OCI-M2 (cell line): ENCODE measurements around the gene SOWAHD.
"Not testable (repeated sequence)": the region's sequence is repeated elsewhere in the genome, so short reads cannot be mapped to it uniquely, and the experiment has no call there.

ENCODE experiments used
- DNase-seq: peaks from one replicate; lab custom pipeline; 2025; ENCODE audit not compliant: unreplicated experiment; lab: John Stamatoyannopoulos, UW

Gene SOWAHD

DNA sequence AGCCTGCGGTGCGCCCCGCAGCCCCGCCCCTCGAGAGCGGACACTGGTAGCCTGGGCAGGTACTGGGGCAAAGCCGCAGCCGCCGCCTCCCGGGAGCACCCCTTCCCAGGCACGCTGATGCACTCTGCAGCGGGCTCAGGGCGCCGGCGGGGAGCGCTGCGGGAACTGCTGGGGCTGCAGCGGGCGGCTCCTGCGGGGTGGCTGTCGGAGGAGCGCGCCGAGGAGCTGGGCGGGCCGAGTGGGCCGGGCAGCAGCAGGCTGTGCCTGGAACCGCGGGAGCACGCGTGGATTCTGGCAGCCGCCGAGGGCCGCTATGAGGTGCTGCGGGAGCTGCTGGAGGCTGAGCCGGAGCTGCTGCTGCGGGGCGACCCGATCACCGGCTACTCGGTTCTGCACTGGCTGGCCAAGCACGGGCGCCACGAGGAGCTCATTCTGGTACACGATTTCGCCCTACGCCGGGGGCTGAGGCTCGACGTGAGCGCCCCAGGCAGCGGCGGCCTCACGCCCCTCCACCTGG, 401 bp downstream of the SOWAHD start:
- DNase-seq: no peak

DNA sequence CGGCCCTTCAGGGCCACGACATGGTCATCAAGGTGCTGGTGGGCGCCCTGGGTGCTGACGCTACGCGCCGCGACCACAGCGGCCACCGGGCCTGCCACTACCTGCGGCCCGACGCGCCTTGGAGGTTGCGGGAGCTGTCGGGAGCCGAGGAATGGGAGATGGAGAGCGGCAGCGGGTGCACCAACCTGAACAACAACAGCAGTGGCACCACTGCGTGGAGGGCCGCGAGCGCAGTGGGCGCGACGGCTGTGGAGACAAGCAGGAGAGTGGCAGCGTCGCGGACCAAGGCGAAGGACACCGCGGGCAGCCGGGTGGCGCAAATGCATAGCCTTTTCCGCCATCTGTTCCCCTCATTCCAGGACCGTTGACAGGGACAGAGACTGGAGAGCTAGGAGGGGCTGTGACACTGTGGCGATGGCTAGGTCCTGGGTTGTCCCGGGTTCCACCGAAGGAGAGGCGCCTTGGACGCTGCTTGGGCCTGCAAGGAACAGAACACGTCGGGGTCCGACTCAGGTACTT, 919 bp downstream of the SOWAHD start:
- no peak for DNase-seq

DNA sequence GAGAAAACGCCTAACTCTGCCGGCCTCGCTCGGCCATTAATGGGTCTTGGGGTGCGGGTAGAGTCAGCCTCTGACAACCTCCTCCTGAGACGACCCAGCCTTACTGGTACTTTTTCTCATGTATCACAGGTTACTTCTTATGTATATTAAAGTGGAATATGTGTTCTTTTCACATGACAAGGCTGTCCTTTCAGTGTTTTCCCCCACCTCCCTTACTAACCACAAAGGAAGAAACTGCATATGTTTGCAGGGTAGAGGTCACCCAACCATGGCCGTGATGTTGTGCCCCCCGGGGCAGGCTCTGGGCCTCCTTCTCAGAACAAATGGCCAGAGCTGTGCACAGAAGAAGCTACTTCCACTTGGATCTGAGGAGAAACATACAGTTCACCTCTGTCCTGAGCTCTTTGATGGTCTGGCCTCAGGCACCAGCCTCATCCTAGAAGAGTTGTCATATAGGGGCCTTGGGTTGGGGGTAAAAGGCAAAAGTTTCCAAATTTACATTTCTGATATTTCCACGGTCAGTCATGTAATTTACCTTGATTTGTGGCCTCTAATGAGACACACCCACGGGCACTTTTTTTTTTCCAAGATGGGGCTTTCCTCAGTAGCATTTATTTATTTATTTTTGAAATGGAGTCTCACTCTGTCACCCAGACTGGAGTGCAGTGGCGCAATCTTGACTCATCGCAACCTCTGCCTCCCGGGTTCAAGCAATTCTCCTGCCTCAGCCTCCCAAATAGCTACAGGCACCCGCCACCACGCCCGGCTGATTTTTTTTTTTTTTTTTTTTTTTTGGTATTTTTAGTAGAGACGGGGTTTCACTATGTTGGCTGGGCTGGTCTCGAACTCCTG, 1.9 kb downstream of the SOWAHD start:
- DNase-seq: no peak

DNA sequence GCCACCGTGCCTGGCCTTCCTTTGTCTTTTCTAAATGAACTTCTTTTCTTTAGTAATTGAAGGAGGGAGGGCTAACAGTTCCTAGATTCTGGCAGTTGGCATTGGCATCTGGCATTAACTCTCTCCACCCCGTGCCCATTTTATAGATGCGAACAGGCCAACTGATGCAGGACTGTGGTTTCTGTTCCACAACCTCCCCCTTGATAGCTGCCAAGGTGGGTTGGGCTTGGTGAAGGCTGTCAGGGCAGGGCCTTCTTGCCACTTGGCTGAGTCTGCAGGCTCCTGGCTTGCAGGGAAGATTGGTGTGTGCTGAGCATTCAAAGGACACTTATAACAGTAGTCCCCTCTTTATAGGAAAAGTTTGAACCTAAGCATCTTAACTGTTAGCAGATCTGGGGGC, 4.3 kb downstream of the SOWAHD start:
- DNase-seq: no peak

DNA sequence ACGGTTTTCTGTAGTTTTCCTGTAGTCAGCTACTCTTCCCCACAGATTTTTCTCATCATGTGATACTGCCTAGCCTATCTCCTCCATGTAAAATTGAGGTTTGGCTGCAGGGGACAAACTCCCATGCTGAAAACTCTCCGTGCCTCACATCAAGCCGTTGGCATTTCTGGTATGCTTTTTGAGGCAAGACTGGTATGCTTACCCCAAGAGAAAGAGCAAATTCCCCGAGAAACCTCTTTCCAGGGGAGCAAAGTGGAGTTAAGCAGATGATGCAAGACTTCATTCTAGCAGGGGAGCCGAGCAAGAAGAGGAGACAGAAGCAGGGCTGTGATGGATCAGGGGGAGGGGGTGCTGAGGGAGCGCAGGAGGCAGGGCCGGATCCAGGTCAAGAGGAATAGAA, 4.8 kb downstream of the SOWAHD start:
- DNase-seq: no peak

DNA sequence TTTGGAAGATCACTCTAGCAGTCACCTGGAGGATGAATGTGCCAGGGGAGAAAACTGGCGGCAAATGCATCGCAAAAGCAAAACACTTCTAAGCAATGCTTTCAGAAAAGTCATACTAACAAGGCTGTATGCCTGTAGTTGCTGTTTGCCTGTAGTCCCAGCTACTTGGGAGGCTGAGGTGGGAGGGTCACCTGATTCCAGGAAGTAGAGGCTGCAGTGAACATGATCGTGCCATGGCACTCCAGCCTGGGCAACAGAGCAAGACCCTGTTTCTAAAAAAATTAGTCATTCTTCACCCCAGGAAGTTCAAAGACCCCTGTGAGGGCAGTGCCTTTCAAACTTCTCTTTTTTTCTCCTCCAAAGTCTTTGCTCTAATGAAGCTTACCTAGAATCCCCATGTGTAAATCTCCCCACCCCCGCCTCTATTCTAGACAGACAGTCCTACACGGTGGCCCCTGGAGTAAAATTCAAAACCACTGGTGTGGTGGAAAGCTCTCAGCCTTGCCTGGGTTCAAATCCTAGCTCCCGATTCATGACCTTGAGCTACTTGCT, 5.5 kb downstream of the SOWAHD start:
- no peak for DNase-seq

DNA sequence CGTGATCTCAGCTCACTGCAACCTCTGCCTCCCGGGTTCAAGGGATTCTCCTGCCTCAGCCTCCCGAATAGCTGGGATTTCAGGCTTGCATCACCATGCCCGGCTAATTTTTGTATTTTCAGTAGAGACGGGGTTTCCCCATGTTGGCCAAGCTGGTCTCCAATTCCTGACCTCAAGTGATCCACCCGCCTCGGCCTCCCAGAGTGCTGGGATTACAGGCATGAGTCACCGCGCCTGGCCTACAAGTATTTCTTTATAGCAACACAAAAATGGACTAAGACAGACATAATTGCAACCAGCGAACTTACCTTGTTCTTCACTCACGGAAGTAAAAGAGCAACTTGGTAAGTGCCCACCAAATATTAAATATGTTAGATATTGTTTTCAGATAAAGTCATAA, 10.0 kb downstream of the SOWAHD start:
- not testable (repeated sequence) for DNase-seq

DNA sequence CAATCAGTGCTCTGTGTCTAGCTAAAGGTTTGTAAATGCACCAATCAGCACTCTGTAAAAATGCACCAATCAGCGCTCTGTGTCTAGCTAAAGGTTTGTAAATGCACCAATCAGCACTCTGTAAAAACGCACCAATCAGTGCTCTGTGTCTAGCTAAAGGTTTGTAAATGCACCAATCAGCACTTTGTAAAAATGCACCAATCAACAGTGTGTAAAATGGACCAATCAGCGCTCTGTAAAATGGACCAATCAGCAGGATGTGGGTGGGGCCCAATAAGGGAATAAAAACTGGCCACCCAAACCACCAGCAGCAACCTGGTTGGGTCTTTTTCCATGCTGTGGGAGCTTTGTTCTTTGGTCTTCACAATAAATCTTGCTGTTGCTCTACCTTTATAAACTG, 11.0 kb downstream of the SOWAHD start:
- not testable (repeated sequence) for DNase-seq

DNA sequence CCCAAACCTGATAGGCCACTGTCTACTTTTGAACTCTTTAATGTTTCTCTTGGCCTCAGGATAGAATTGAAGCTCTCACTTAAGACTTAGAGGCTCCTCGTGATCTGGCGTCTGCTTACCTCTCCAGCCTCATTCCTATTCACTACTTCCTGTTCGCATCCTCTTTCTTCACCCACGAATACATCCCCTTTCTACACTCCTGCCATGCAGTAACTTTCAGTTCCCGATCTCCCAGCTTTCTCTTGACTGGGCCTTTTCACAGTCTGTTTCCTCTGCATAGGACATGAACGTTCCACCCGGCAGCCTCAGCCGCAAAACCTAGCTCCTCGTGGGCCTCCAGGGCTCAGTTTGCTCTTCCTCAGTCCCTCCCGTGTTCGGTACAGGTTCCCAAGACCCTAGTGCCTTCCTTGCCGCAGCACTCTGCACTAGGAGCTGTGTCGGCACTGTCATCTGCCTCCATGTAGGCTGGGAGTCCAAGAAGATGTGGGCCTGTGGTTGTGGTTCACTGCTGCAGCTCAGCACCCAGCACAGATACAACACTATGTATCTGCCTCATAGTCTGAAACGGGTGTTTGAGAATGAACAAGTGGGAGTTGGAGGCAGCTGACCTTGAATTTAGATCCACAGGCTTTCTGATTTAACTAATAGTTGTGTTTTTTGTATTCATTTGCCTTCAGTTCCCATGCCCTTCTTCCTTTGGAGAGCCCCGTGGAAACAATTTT, 17.3 kb downstream of the SOWAHD start:
- no peak for DNase-seq

DNA sequence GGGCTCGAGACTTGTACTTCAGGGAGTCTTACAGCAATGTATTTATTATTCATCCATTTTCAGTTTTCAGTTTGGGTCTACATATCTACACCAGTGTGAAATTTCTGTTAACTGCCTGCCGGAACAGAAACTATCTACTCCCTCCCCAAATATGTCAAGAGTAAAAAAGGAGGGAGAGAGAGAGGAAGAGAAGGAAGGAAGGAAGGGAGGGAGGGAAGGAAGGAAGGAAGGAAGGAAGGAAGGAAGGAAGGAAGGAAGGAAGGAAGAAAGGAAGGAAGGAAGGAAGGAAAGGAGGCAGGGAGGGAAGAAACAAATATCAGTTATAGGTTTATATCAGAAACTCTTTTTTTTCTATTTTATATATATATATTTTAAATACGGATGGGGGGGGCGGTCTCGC, 20.4 kb downstream of the SOWAHD start:
- DNase-seq: no peak

DNA sequence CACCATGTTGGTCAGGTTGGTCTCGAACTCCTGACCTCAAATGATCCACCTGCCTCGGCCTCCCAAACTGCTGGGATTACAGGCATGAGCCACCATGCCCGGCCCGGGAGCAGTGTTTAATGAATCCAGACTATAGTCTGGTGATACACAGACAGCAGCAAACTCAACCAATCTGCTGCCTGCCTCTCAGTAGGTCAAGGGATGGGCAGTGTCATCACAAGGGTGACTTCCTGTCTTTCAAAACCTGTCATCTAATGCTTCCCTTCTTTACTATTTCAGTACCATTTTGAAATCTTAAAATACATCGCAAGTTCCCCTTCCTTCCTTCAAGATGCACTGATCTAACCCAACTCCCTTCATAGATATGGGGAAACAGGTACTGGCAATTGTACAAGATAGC, 24.6 kb downstream of the SOWAHD start:
- no peak for DNase-seq

DNA sequence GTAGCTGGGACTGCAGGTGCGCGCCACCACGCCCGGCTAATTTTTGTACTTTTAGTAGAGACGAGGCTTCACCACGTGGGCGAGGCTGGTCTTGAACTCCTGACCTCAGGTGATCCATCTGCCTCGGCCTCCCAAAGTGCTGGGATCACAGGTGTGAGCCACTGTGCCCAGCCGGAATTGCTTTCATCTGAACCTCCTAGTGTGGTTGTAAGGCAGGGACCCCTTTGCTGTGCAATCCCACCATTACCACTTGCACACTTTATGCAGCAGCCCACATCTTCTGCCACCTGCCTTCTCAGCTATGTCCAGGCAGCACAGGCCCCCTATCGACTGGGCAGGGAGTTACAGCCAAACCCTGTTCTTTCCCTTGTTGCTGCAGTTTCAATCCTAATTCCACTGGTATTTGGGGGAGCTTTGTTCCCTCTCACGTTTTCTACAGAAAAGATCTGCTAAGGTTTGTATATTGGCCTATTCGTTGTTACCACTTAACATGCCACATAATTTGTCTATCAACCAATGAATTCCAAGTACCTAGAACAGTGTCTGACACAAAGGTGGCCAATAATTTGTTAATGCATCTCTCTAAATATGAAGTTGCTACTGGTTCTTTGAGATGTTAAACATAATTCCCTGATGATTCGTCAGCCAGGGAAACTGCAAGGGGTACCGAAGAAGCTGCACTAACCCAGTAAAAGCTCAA, 26.5 kb downstream of the SOWAHD start:
- no peak for DNase-seq

DNA sequence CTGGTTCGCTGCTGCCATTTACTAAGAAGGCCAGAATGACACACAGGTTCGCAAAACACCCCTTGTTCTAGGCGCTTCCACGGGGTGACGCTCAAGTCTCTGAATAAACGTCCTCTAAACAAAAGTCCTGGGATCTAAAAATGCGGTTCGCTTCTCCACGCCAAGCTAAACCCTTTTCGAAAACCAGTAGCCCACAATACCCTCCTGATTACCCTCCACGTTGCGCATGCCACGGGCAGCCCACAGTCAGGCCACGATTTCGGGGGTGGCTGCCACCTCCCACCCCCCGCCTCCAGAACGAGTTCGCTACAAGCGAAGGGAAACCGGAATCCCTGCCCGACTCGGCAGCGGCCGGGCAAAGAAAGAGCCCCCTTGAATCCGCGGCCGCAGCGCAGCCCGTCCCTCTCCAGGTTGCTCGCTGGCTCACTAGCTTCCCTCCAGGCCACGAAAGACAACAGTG, 32.6 kb downstream of the SOWAHD start:
- no peak for DNase-seq

DNA sequence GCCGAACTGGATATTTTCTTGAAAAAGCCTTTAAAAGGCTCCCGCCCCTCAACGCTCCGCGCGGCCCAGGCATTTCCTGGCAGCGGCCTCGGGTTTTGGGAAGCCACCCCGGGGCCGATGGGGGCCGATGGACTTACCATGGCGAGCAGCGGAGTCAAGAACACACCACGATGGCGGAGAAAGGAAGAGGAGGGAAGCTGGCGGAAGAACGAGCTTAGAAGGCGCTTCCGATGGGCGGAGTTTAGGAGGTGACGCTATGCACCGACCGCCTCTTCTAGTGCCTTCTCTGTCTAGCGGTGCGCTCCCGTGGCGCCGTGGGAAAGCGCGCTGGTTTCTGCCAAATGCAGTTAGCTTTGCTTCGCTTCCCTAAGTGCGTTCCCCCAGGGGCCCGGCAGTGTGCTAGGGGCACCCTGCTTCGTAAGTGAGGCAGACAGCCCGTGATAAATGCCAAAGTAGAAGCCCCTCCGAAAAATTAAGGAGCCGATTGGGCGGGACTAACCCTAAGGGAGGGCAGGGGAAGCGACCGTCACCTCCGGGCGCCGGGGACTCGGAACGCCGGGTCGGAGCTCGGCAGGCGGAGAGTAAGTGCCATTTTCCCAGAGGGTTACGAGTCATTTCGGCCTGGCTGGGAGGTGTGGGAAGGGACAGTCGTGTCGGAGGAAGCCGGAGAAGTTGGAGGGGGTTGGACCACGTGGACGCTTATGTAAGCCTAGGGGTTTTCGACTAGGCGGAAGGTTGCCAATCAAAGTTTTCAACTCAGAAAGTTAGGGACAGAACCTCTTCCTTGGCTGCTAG, 33.2 kb downstream of the SOWAHD start, which contains the start of gene RPL39:
RPL39 (minus strand) TSS at position 194 of the 795 bp plus-strand sequence; CDS start at position 140, 54 bp downstream.
- peak; percentile 5 for DNase-seq

DNA sequence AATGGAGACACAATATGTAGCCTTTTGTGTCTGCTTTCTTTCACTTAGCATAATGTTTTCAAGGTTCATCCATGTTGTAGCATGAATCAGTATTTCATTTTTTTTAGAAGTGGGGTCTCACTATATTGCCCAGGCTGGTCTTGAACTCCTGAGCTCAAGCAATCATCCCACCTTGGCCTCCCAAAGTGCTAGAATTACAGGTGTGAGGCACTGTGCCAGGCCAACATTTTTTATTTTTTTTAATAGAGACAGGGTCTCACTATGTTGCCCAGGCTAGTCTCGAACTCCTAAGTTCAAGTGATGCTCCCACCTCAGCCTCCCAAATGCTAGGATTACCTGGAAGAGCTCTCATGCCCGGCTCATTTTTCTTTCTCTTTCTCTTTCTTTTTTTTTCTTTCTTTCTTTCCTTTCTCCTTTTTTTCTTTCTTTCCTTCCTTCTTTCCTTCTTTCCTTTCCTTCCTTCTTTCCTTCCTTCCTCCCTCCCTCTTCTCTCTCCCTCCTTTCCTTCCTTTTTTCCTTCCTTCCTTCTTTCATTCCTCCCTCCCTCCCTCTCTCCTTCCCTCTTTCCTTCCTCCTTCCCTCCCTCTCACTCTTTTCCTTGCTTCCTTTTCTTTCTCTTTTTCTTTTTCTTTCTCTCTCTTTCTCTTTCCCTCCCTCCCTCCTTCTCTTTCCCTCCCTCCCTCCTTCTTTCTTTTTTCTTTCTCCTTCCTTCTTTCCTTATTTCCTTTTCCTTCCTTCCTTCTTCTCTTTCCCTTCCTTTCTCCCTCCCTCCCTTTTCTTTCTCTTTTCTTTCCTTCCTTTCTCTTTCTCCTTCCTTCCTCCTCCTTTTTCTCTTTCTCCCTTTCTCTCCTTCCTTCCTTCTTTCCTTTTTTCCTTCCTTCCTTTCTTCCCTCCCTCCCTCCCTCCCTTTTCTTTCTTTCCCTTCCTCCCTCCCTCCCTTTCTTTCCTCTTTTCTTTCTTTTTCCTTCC, 43.1 kb downstream of the SOWAHD start:
- DNase-seq: no peak

DNA sequence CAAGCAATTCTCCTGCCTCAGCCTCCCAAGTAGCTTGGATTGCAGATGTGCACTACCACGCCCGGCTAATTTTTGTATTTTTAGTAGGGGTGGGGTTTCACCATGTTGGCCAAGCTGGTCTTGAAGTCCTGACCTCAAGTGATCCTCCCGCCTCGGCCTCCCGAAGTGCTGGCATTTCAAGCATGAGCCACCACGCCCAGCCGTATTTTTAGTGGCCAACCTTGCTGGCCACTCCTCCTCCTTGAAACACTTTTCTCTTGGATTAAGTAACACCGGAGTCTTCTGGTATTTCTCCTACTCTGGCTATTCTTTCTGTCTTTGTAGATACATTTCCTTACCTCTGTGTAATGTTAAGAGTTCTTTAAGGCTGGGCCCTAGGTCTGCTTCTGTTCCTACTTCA, 44.2 kb downstream of the SOWAHD start:
- DNase-seq: no peak

DNA sequence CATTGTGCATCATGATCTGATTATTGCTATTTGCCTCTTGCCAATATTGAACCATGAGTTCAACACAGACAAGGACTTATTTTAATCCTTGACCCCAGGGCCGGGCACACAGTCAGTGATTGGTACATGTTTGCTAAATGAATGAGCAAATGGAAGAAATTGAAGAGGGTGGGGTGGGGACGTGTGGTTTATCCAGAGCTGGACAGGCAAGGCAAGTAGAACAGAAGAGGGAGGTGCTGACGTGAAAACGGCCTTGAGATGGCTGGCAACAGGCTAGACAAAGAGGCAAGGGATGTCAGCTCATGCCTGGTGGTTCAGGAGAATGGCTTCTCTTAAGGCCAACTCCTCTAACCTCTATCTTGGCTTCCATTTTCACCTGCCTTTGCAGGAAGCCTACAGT, 50.1 kb downstream of the SOWAHD start:
- DNase-seq: not testable (repeated sequence)

DNA sequence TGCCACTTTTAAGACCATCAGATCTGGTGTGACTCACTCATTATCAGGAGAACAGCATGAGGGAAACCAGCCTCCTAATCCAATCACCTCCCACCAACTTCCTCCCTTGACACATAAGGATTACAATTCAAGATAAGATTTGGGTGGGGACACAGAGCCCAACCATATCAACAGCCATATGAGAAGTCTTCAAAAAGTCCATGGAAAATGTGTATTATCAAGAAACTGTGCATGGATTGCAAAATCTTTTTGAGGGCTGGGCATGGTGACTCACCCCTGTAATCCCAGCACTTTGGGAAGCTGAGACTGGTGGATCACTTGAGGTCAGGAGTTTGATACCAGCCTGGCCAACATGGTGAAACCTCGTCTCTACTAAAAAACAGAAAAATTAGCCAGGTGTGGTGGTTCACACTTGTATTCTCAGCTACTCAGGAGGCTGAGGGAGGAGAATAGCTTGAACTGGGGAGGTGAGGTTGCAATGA, 50.8 kb downstream of the SOWAHD start:
- no peak for DNase-seq
